RWPE2 (cell line): ENCODE data around the gene FHIT.

Experiments used
- ATAC-seq: fragments of 200-7000 bp; cut with Tn5 transposase; 3 replicates; pipeline ENCODE4 v1.9.1; 2021; ENCODE audit warnings: low read depth
- DNase-seq: peaks from one replicate; pipeline ENCODE4 v3.0.0-alpha.2; 2020; ENCODE audit warnings: low spot score
- H3K27ac ChIP-seq: fragments of 450-650 bp; 2 replicates; pipeline ENCODE4 v1.5.1; 2017; ENCODE audit warnings: mild to moderate bottlenecking; ENCODE audit not compliant: poor library complexity, severe bottlenecking
- H3K27me3 ChIP-seq: fragments of 250-450 bp; sonication (Bioruptor Pico); 2 replicates; pipeline ENCODE4 v1.5.1; 2021; ENCODE audit warnings: mild to moderate bottlenecking, moderate library complexity; ENCODE audit not compliant: insufficient read depth, poor library complexity, severe bottlenecking
- H3K36me3 ChIP-seq: fragments of 250-450 bp; sonication (Bioruptor Pico); 2 replicates; pipeline ENCODE4 v1.5.1; 2020; ENCODE audit warnings: low read depth, mild to moderate bottlenecking, moderate library complexity
- H3K4me1 ChIP-seq: fragments of 250-450 bp; sonication (Bioruptor Pico); 2 replicates; pipeline ENCODE4 v1.5.1; 2021; ENCODE audit warnings: mild to moderate bottlenecking, moderate library complexity; ENCODE audit not compliant: insufficient read depth, poor library complexity, severe bottlenecking
- H3K4me3 ChIP-seq: fragments of 250-450 bp; sonication (Bioruptor Pico); 2 replicates; pipeline ENCODE4 v1.5.1; 2021; ENCODE audit warnings: mild to moderate bottlenecking, moderate library complexity; ENCODE audit not compliant: severe bottlenecking
- H3K9me3 ChIP-seq: fragments of 250-450 bp; sonication (Bioruptor Pico); 2 replicates; pipeline ENCODE4 v1.5.1; 2021; ENCODE audit warnings: mild to moderate bottlenecking, moderate library complexity; ENCODE audit not compliant: severe bottlenecking
- CTCF ChIP-seq: fragments of 450-650 bp; IDR thresholded peaks from one replicate; pipeline ENCODE4 v1.5.1; 2017; ENCODE audit warnings: mild to moderate bottlenecking, moderate library complexity; ENCODE audit not compliant: poor library complexity, severe bottlenecking

Gene FHIT

GRCh38 chr3:59836531-59836930, 1414.7 kb downstream of the FHIT start:
- no peak for TF ChIP-seq CTCF
- H3K36me3 ChIP-seq, result no peaks in the 10 kb centered on the region
- H3K4me1 ChIP-seq, result no peaks in the 10 kb centered on the region
- DNase-seq (no peak), ATAC-seq (no peak)
- H3K27me3 ChIP-seq, result no peaks in the 10 kb centered on the region
- no peaks in the 10 kb centered on the region for H3K9me3 ChIP-seq
- H3K27ac ChIP-seq, result no peak overlapping the region
- H3K4me3 ChIP-seq, result no peak overlapping the region

- Histone ChIP-seq H3K27me3 (no peaks in the 10 kb centered on the region), H3K4me1 (no peaks in the 10 kb centered on the region)
- ATAC-seq, result no peak
These were observed 1418.5 kb downstream of the FHIT start for GRCh38 chr3:59832702-59833101.

GRCh38 chr3:59832241-59832640, 1419.0 kb downstream of the FHIT start:
- H3K36me3 ChIP-seq, result no peaks in the 10 kb centered on the region
- ATAC-seq (no peak), DNase-seq (no peak)
- no peaks in the 10 kb centered on the region for H3K4me1 ChIP-seq
- TF ChIP-seq CTCF, result no peak
- H3K27ac ChIP-seq, result no peak overlapping the region
- no peak overlapping the region for H3K4me3 ChIP-seq
- H3K9me3 ChIP-seq, result no peaks in the 10 kb centered on the region
- no peaks in the 10 kb centered on the region for H3K27me3 ChIP-seq

More at GRCh38 chr3:59832702-59833101, 1418.5 kb downstream of the FHIT start:
- no peak for TF ChIP-seq CTCF
- no peak for DNase-seq
- no peak overlapping the region for H3K4me3 ChIP-seq
- H3K36me3 ChIP-seq, result no peaks in the 10 kb centered on the region
- no peaks in the 10 kb centered on the region for H3K9me3 ChIP-seq
- H3K27ac ChIP-seq, result no peak overlapping the region

GRCh38 chr3:59831394-59831793, 1419.9 kb downstream of the FHIT start:
- Histone ChIP-seq H3K27me3 (no peaks in the 10 kb centered on the region), H3K27ac (no peak overlapping the region), H3K4me3 (no peak overlapping the region), H3K9me3 (no peaks in the 10 kb centered on the region), H3K36me3 (no peaks in the 10 kb centered on the region), H3K4me1 (no peaks in the 10 kb centered on the region)
- TF ChIP-seq CTCF, result no peak
- no peak for ATAC-seq
- no peak for DNase-seq

GRCh38 chr3:59829527-59829926, 1421.7 kb downstream of the FHIT start:
- Histone ChIP-seq H3K27me3 (no peaks in the 10 kb centered on the region), H3K36me3 (no peaks in the 10 kb centered on the region), H3K4me1 (no peaks in the 10 kb centered on the region), H3K9me3 (no peaks in the 10 kb centered on the region), H3K4me3 (no peak overlapping the region), H3K27ac (no peak overlapping the region)
- ATAC-seq (no peak), DNase-seq (no peak)
- no peak for TF ChIP-seq CTCF
